HCT116 (cell line): ENCODE measurements around the gene OR1J1.

Experiments used
- CEBPB ChIP-seq: IDR thresholded peaks from 2 replicates; pipeline ENCODE4 v1.6.1; 2012; ENCODE audit warnings: low read depth
- EGR1 ChIP-seq: IDR thresholded peaks from 2 replicates; pipeline ENCODE4 v1.6.1; 2012; ENCODE audit warnings: low read depth
- EZH2 ChIP-seq: fragments of 200-600 bp; sonication (generic); IDR thresholded peaks from 2 replicates; pipeline ENCODE4 v1.6.1; 2017; ENCODE audit warnings: antibody characterized with exemption, mixed run types
- EZH2phosphoT487 ChIP-seq: fragments of 200-600 bp; IDR thresholded peaks from 2 replicates; pipeline ENCODE4 v1.6.1; 2018; ENCODE audit warnings: antibody characterized with exemption, borderline replicate concordance
- JUND ChIP-seq: IDR thresholded peaks from 2 replicates; pipeline ENCODE4 v1.6.1; 2012
- POLR2A ChIP-seq: IDR thresholded peaks from 2 replicates; pipeline ENCODE4 v1.7.0; 2011; ENCODE audit warnings: borderline replicate concordance; ENCODE audit not compliant: insufficient read depth, insufficient read length; ENCODE audit errors: extremely low read depth
- POLR2AphosphoS5 ChIP-seq: IDR thresholded peaks from 2 replicates; pipeline ENCODE4 v1.6.1; 2011; ENCODE audit warnings: mild to moderate bottlenecking, low read depth, low read length, moderate library complexity
- RAD21 ChIP-seq: IDR thresholded peaks from 2 replicates; pipeline ENCODE4 v1.6.1; 2012; ENCODE audit warnings: low read depth, mild to moderate bottlenecking
- SIN3A ChIP-seq: IDR thresholded peaks from 2 replicates; pipeline ENCODE4 v1.6.1; 2012; ENCODE audit warnings: low read depth
- SP1 ChIP-seq: IDR thresholded peaks from 2 replicates; pipeline ENCODE4 v1.6.1; 2012; ENCODE audit warnings: low read depth
- ZFX ChIP-seq: fragments of 450-650 bp; IDR thresholded peaks from 2 replicates; pipeline ENCODE4 v1.6.1; 2017
- TF ChIP-seq, protein P1 (sequence below), 3 experiments: fragments of 200-600 bp in 1 of 3; sonication (generic) in 1 of 3; IDR thresholded peaks in 2 of 3; conservative IDR thresholded peaks in 1 of 3; 2 replicates each; pipeline ENCODE4 v1.5.1; 2012 to 2017; ENCODE audit warnings: low read depth in 2 of 3, low read length in 2 of 3, antibody characterized with exemption in 1 of 3, borderline replicate concordance in 1 of 3, control low read depth in 1 of 3, mild to moderate bottlenecking in 1 of 3, mixed read lengths in 1 of 3, mixed run types in 1 of 3, moderate library complexity in 1 of 3; ENCODE audit not compliant: insufficient read depth in 1 of 3
- TF ChIP-seq, protein P2 (sequence below): IDR thresholded peaks from 2 replicates; pipeline ENCODE4 v1.6.1; 2012

DNA sequence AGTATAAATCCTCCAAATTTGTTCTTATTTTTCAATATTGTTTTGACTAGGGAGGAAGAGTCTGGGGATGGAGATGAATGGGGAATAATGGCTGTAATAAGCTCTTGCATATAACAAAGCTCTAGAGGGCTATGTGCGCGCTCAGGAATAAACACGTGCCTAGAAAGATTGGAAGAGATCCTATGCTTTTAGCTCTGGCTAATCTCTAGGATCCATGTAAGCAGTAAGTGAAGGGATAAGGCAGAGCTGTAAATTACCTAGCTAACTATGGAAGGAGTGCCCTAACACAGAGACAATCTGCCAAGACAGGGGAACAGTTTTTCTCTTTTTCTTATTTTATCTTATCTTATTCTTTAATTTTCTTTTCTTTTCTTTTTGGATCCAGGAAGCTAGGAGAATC is 21.6 kb downstream of the OR1J1 start:
- TF ChIP-seq, protein P1, sequence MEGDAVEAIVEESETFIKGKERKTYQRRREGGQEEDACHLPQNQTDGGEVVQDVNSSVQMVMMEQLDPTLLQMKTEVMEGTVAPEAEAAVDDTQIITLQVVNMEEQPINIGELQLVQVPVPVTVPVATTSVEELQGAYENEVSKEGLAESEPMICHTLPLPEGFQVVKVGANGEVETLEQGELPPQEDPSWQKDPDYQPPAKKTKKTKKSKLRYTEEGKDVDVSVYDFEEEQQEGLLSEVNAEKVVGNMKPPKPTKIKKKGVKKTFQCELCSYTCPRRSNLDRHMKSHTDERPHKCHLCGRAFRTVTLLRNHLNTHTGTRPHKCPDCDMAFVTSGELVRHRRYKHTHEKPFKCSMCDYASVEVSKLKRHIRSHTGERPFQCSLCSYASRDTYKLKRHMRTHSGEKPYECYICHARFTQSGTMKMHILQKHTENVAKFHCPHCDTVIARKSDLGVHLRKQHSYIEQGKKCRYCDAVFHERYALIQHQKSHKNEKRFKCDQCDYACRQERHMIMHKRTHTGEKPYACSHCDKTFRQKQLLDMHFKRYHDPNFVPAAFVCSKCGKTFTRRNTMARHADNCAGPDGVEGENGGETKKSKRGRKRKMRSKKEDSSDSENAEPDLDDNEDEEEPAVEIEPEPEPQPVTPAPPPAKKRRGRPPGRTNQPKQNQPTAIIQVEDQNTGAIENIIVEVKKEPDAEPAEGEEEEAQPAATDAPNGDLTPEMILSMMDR (IDR thresholded peaks at IDR 0.05 in 2 of 3, conservative IDR thresholded peaks at IDR 0.05 in 1 of 3; ENCODE audit: borderline replicate concordance in 1 of 3, insufficient read depth in 1 of 3, low read depth in 2 of 3, low read length in 2 of 3) = no peak
- TF ChIP-seq CEBPB (no peak), RAD21 (no peak), EGR1 (no peak), POLR2A (no peak), EZH2 (no peak), JUND (no peak), SP1 (no peak), POLR2AphosphoS5 (no peak), SIN3A (no peak), ZFX (no peak), EZH2phosphoT487 (no peak)
- TF ChIP-seq, protein P2, sequence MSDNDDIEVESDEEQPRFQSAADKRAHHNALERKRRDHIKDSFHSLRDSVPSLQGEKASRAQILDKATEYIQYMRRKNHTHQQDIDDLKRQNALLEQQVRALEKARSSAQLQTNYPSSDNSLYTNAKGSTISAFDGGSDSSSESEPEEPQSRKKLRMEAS = no peak
